Thyroid gland (tissue), 4 donors: ENCODE results near the gene DARS1. TPM values are rescaled to one million over a fixed set of nuclear protein-coding genes. Genes with fewer than 3 reads are reported as not detected.

ENCODE experiments used
- DNase-seq, 2 donors: peaks; one replicate each; pipeline ENCODE4 v3.0.0-alpha.2; 2019
- H3K27ac ChIP-seq, 3 donors: fragments of 200-600 bp; sonication (generic); 1 replicate in 2 of 3; 2 replicates in 1 of 3; pipeline ENCODE4 v1.5.1; 2016 to 2019; ENCODE audit warnings: mild to moderate bottlenecking in 1 of 3, moderate library complexity in 1 of 3
- H3K27me3 ChIP-seq: fragments of 200-600 bp; sonication (generic); one replicate; pipeline ENCODE4 v1.5.1; 2019
- H3K36me3 ChIP-seq, 2 donors: fragments of 200-600 bp; sonication (generic); one replicate each; pipeline ENCODE4 v1.5.1; 2016 to 2019
- H3K4me1 ChIP-seq, 2 donors: fragments of 200-600 bp; sonication (generic); one replicate each; pipeline ENCODE4 v1.5.1; 2017 to 2019
- H3K4me3 ChIP-seq, 3 donors: fragments of 200-600 bp; sonication (generic); replicated peaks in 1 of 3; 1 replicate in 2 of 3; 2 replicates in 1 of 3; pipeline ENCODE4 v1.5.1; 2016; ENCODE audit warnings: mild to moderate bottlenecking in 1 of 3
- H3K9me3 ChIP-seq: fragments of 200-600 bp; sonication (generic); one replicate; pipeline ENCODE4 v1.5.1; 2017
- CTCF ChIP-seq, 6 experiments: fragments of 200-600 bp in 3 of 6; fragments of 450-650 bp in 3 of 6; sonication (generic) in 3 of 6; IDR thresholded peaks; one replicate each; pipeline ENCODE4 v1.5.1; 2016 to 2019; ENCODE audit warnings: antibody characterized with exemption in 6 of 6, mild to moderate bottlenecking in 2 of 6, inconsistent platforms in 1 of 6, moderate library complexity in 1 of 6
- POLR2A ChIP-seq, 2 donors: fragments of 450-650 bp; IDR thresholded peaks; one replicate each; pipeline ENCODE4 v1.6.1; 2017; ENCODE audit warnings: antibody characterized with exemption in 2 of 2, mild to moderate bottlenecking in 2 of 2, moderate library complexity in 1 of 2
- WGBS, 2 donors: methylation state at CpG; one replicate each; pipeline ENCODE4 v1.1.5; 2017; 5-methylcytosine and 5-hydroxymethylcytosine counted together
- intact Hi-C: fragments of 100-400 bp; cut with DNase I; formaldehyde crosslinking; loops from one replicate; pipeline ENCODE4 v1.15.1; 2023
- total RNA-seq, 4 donors: library from RNA; depleted of rRNA; stranded (reverse); fragments of >200 nt; gene quantifications; one replicate each; pipeline ENCODE4 v1.2.3, GENCODE V29; 2016

Gene DARS1
- total RNA-seq, 4 donors from 2014 or later: 69.6 to 94.4 (median 75.9) TPM

GRCh38 chr2:135948642-135949355 lies 36.6 kb downstream of the DARS1 start:
- H3K27me3 ChIP-seq: no peaks in the 10 kb centered on the region
- no peaks in the 10 kb centered on the region for H3K36me3 ChIP-seq
- no peak overlapping the region for H3K27ac ChIP-seq
- TF ChIP-seq POLR2A (IDR thresholded peaks at IDR 0.05) (no peak), CTCF (IDR thresholded peaks at IDR 0.05) (no peak)
- WGBS, 2 donors: 92 to 95% methylated on average over 9 of the region's 9 CpGs
- intact Hi-C loops: no loop called here
- H3K4me1 ChIP-seq: peaks cover 20 to 23% of the 10 kb centered on the region in 2 donors
- H3K4me3 ChIP-seq: no peak overlapping the region
- DNase-seq: no peak
- H3K9me3 ChIP-seq: no peaks in the 10 kb centered on the region

- no peak overlapping the region for H3K4me3 ChIP-seq
- no peak overlapping the region for H3K27ac ChIP-seq
- H3K4me1 ChIP-seq: peaks cover 20 to 23% of the 10 kb centered on the region in 2 donors
- no peak for DNase-seq
- TF ChIP-seq POLR2A (IDR thresholded peaks at IDR 0.05) (no peak), CTCF (IDR thresholded peaks at IDR 0.05) (no peak)
- intact Hi-C loops: no loop called here
- H3K27me3 ChIP-seq: no peaks in the 10 kb centered on the region
- H3K36me3 ChIP-seq: no peaks in the 10 kb centered on the region
- no peaks in the 10 kb centered on the region for H3K9me3 ChIP-seq
- WGBS, 2 donors: 88 to 92% methylated on average over 1 of the region's 1 CpG
These were observed 37.3 kb downstream of the DARS1 start for GRCh38 chr2:135948141-135948540.

- Histone ChIP-seq H3K27ac (no peak overlapping the region), H3K9me3 (no peaks in the 10 kb centered on the region), H3K36me3 (no peaks in the 10 kb centered on the region), H3K4me1 (peaks cover 20 to 23% of the 10 kb centered on the region in 2 donors), H3K4me3 (no peak overlapping the region), H3K27me3 (no peaks in the 10 kb centered on the region)
- 97 to 99% methylated on average over 2 of the region's 2 CpGs for WGBS, 2 donors
- no peak for TF ChIP-seq POLR2A (IDR thresholded peaks at IDR 0.05)
- TF ChIP-seq CTCF (IDR thresholded peaks at IDR 0.05): no peak
- intact Hi-C loops: no loop called here
- no peak for DNase-seq
These were observed 37.9 kb downstream of the DARS1 start for GRCh38 chr2:135947483-135947882.

GRCh38 chr2:135945526-135945925 lies 39.9 kb downstream of the DARS1 start:
- TF ChIP-seq CTCF (IDR thresholded peaks at IDR 0.05): no peak
- no peak for TF ChIP-seq POLR2A (IDR thresholded peaks at IDR 0.05)
- Histone ChIP-seq H3K9me3 (no peaks in the 10 kb centered on the region), H3K27ac (no peak overlapping the region), H3K4me1 (peaks cover 15 to 16% of the 10 kb centered on the region in 2 donors), H3K27me3 (no peaks in the 10 kb centered on the region), H3K4me3 (no peak overlapping the region), H3K36me3 (no peaks in the 10 kb centered on the region)
- 73 to 88% methylated on average over 3 of the region's 3 CpGs for WGBS, 2 donors
- no peak for DNase-seq
- intact Hi-C loops: no loop called here

- peaks cover 6 to 9% of the 10 kb centered on the region in 2 donors for H3K4me1 ChIP-seq
- no peaks in the 10 kb centered on the region for H3K36me3 ChIP-seq
- TF ChIP-seq POLR2A (IDR thresholded peaks at IDR 0.05) (no peak), CTCF (IDR thresholded peaks at IDR 0.05) (no peak)
- no peaks in the 10 kb centered on the region for H3K9me3 ChIP-seq
- H3K27ac ChIP-seq: no peak overlapping the region
- no peak for DNase-seq
- intact Hi-C loops: no loop called here
- H3K27me3 ChIP-seq: no peaks in the 10 kb centered on the region
- 88 to 90% methylated on average over 1 of the region's 1 CpG for WGBS, 2 donors
- H3K4me3 ChIP-seq: no peak overlapping the region
These were observed 40.8 kb downstream of the DARS1 start for GRCh38 chr2:135944625-135945024.
